PC-9 (cell line): ENCODE results near the gene COA6. TPM values are rescaled to one million over a fixed set of nuclear protein-coding genes. Genes with fewer than 3 reads are reported as not detected.

Experiments used
- BruUV-seq: library from RNA; stranded (reverse); fragments of 400-500 nt; replicated peaks from 2 replicates; lab custom pipeline; 2021; lab: Mats Ljungman, UMichigan
- CTCF ChIA-PET: fragments of 300-600 bp; sonication (Branson Sonifier 250); formaldehyde crosslinking; loops from one replicate; lab custom pipeline; 2022; ENCODE audit warnings: antibody characterized with exemption; lab: Charles Lee
- POLR2A ChIA-PET: fragments of 300-600 bp; sonication (Branson Sonifier 250); formaldehyde crosslinking; loops from one replicate; lab custom pipeline; 2022; ENCODE audit warnings: antibody characterized with exemption; ENCODE audit not compliant: unreplicated experiment; lab: Charles Lee
- DNase-seq, 2 experiments: peaks; one replicate each; pipeline versions ENCODE4 v3.0.0 to v3.0.0-alpha.2; 2015 to 2022; ENCODE audit warnings: mixed read lengths in 1 of 2
- H2AFZ ChIP-seq: fragments of 200-600 bp; sonication (generic); 2 replicates; pipeline ENCODE4 v1.8.1; 2017; ENCODE audit warnings: antibody characterized with exemption
- H3F3A ChIP-seq: fragments of 200-600 bp; sonication (generic); 2 replicates; pipeline ENCODE4 v1.8.1; 2017; ENCODE audit warnings: antibody characterized with exemption, mild to moderate bottlenecking, low read depth; ENCODE audit not compliant: insufficient read depth
- H3K27ac ChIP-seq: fragments of 200-600 bp; sonication (generic); 2 replicates; pipeline ENCODE4 v1.6.1; 2016; ENCODE audit warnings: mixed run types
- H3K27me3 ChIP-seq: fragments of 200-600 bp; sonication (generic); 2 replicates; pipeline ENCODE4 v1.6.1; 2016; ENCODE audit warnings: low read depth, mixed run types; ENCODE audit not compliant: insufficient read depth
- H3K36me3 ChIP-seq: fragments of 200-600 bp; sonication (generic); 2 replicates; pipeline ENCODE4 v1.6.1; 2016; ENCODE audit warnings: low read depth, mixed run types
- H3K4me1 ChIP-seq: fragments of 200-600 bp; sonication (generic); replicated peaks from 2 replicates; pipeline ENCODE4 v1.6.1; 2016; ENCODE audit warnings: mixed run types; ENCODE audit not compliant: insufficient read depth
- H3K4me2 ChIP-seq: fragments of 200-600 bp; sonication (generic); 2 replicates; pipeline ENCODE4 v1.6.1; 2017; ENCODE audit warnings: mixed run types
- H3K4me3 ChIP-seq: fragments of 200-600 bp; sonication (generic); 2 replicates; pipeline ENCODE4 v1.6.1; 2016; ENCODE audit warnings: mixed run types
- H3K79me2 ChIP-seq: fragments of 200-600 bp; sonication (generic); 2 replicates; pipeline ENCODE4 v1.6.1; 2017; ENCODE audit warnings: low read depth, mixed run types
- H3K9me2 ChIP-seq: fragments of 200-600 bp; sonication (generic); 2 replicates; pipeline ENCODE4 v1.8.1; 2017; ENCODE audit warnings: mild to moderate bottlenecking; ENCODE audit not compliant: insufficient read depth
- H3K9me3 ChIP-seq: fragments of 200-600 bp; sonication (generic); 2 replicates; pipeline ENCODE4 v1.8.1; 2016; ENCODE audit warnings: low read depth; ENCODE audit not compliant: insufficient read depth
- H4K20me1 ChIP-seq: fragments of 200-600 bp; sonication (generic); 2 replicates; pipeline ENCODE4 v1.8.1; 2017; ENCODE audit not compliant: insufficient read depth
- EZH2 ChIP-seq: fragments of 200-600 bp; sonication (generic); IDR thresholded peaks from 2 replicates; pipeline ENCODE4 v1.8.0; 2017; ENCODE audit warnings: antibody characterized with exemption, low read depth
- intact Hi-C: fragments of 100-400 bp; cut with micrococcal nuclease; formaldehyde crosslinking; loops from one replicate; pipeline ENCODE4 v1.10.0; 2022; ENCODE audit not compliant: unreplicated experiment
- total RNA-seq: library from RNA; stranded (reverse); gene quantifications from 2 replicates; pipeline ENCODE4 v1.2.3, GENCODE V29; 2021
- TF ChIP-seq, protein P1 (sequence below): fragments of 200-600 bp; sonication (generic); conservative IDR thresholded peaks from 2 replicates; pipeline ENCODE4 v1.6.1; 2017; ENCODE audit warnings: mixed run types, antibody characterized with exemption, mild to moderate bottlenecking, moderate library complexity

COA6 gene
- total RNA-seq, 1 experiment from 2014 or later: 73.8 TPM

DNA sequence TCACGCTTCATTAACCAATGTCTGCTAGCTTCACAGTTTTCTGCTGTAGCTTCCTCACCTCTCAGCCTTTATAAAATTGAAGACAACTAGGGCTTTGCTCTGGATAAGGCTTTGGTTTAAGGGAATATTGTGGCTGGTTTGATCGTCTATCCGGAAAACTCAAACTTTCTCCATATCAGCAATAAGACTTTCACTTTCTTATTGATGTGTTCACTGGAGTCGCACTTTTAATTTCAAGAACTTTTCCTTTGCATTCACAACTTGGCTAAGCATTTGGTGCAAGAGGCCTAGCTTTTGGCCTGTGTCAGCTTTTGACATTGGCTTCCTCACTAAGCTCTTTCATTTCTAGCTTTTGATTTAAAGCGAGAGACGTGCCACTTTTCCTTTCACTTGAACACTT is 12.9 kb downstream of the COA6 start:
- Histone ChIP-seq H3K9me3 (no peaks in the 10 kb centered on the region), H3K36me3 (peaks cover 7% of the 10 kb centered on the region), H3K27ac (no peak overlapping the region), H3K27me3 (no peaks in the 10 kb centered on the region), H4K20me1 (peaks cover 3% of the 10 kb centered on the region; the same call in 1 of the 2 replicates), H3K79me2 (no peaks in the 10 kb centered on the region), H2AFZ (no peak overlapping the region), H3K4me1 (no peaks in the 10 kb centered on the region), H3K4me3 (no peak overlapping the region), H3K4me2 (no peak overlapping the region), H3F3A (peaks cover 26% of the 10 kb centered on the region), H3K9me2 (no peaks in the 10 kb centered on the region)
- intact Hi-C loops: no loop called here
- no peak for TF ChIP-seq EZH2
- TF ChIP-seq, protein P1, sequence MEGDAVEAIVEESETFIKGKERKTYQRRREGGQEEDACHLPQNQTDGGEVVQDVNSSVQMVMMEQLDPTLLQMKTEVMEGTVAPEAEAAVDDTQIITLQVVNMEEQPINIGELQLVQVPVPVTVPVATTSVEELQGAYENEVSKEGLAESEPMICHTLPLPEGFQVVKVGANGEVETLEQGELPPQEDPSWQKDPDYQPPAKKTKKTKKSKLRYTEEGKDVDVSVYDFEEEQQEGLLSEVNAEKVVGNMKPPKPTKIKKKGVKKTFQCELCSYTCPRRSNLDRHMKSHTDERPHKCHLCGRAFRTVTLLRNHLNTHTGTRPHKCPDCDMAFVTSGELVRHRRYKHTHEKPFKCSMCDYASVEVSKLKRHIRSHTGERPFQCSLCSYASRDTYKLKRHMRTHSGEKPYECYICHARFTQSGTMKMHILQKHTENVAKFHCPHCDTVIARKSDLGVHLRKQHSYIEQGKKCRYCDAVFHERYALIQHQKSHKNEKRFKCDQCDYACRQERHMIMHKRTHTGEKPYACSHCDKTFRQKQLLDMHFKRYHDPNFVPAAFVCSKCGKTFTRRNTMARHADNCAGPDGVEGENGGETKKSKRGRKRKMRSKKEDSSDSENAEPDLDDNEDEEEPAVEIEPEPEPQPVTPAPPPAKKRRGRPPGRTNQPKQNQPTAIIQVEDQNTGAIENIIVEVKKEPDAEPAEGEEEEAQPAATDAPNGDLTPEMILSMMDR: no peak
- no peak for DNase-seq
- CTCF ChIA-PET: no interaction called here
- no TSS peak for BruUV-seq
- POLR2A ChIA-PET: no interaction called here

DNA sequence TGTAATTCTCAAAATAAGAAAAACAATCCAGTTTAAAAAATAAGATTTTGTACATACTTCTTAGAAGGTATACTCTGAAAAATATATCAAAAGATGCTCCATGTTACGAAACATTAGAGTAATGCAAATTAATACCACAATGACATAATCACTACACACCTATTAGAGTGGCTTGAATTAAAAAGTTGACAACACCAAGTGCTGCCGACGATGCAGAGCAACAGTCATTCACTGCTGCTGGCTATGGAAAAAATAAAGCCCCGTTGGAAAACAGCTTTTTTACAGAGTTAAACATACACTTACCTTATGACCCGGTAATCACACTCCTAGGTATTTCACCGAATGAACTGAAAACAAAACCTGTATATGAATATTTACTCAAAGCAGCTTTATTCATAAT is 14.8 kb downstream of the COA6 start:
- POLR2A ChIA-PET: no interaction called here
- intact Hi-C loops: no loop called here
- H3K36me3 ChIP-seq: peaks cover 9% of the 10 kb centered on the region; the same call in 1 of the 2 replicates
- no peak overlapping the region for H3K27ac ChIP-seq
- no peaks in the 10 kb centered on the region for H3K9me2 ChIP-seq
- H4K20me1 ChIP-seq: no peaks in the 10 kb centered on the region; the same call in 1 of the 2 replicates
- no peaks in the 10 kb centered on the region for H3K4me1 ChIP-seq
- no peak for DNase-seq
- H3K27me3 ChIP-seq: no peaks in the 10 kb centered on the region
- CTCF ChIA-PET: no interaction called here
- no peak overlapping the region for H3K4me3 ChIP-seq
- TF ChIP-seq, protein P1: no peak
- TF ChIP-seq EZH2: no peak
- no peaks in the 10 kb centered on the region for H3K9me3 ChIP-seq
- H2AFZ ChIP-seq: no peak overlapping the region
- BruUV-seq: no TSS peak
- peaks cover 26% of the 10 kb centered on the region for H3F3A ChIP-seq
- H3K79me2 ChIP-seq: no peaks in the 10 kb centered on the region
- no peak overlapping the region for H3K4me2 ChIP-seq

DNA sequence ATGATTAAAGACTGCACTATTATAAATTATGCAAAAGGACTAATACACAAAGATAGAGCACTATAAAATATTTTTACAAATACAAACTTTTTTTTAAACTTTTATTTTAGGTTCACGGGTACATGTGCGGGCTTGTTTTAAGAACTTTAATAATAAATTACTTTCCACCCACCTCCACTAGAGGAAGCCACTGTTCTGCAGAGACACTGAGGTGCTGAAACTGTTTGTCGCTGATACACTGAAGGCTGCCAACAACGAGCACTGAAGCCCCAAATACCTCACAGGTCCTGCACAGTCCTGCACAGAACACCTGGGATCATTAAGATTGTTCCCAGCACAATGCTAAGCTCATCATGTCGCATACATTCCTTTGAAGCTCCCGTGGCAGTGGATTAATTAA is 19.9 kb downstream of the COA6 start:
- peaks cover 17% of the 10 kb centered on the region for H3F3A ChIP-seq
- H3K4me2 ChIP-seq: no peak overlapping the region
- no peaks in the 10 kb centered on the region for H3K9me3 ChIP-seq
- TF ChIP-seq EZH2: no peak
- TF ChIP-seq, protein P1: no peak
- no peaks in the 10 kb centered on the region for H4K20me1 ChIP-seq
- no peaks in the 10 kb centered on the region for H3K9me2 ChIP-seq
- ChIA-PET POLR2A (no interaction called here), CTCF (no interaction called here)
- H3K4me1 ChIP-seq: no peaks in the 10 kb centered on the region
- no TSS peak for BruUV-seq
- no peak for DNase-seq
- H3K4me3 ChIP-seq: no peak overlapping the region
- H2AFZ ChIP-seq: no peak overlapping the region
- no peaks in the 10 kb centered on the region for H3K79me2 ChIP-seq
- H3K27me3 ChIP-seq: no peaks in the 10 kb centered on the region
- H3K27ac ChIP-seq: no peak overlapping the region
- intact Hi-C loops: no loop called here
- H3K36me3 ChIP-seq: 0 out of 2 replicates have a peak, but pooled peaks cover 23% of the 10 kb centered on the region
